Liver (tissue), 9 donors: Measurements from ENCODE around the gene CLMN. TPM values are rescaled to one million over a fixed set of nuclear protein-coding genes. Genes with fewer than 3 reads are reported as not detected.

Experiments
- DNase-seq: peaks from one replicate; pipeline ENCODE4 v3.0.0-alpha.2; 2017; ENCODE audit warnings: low spot score
- H3K27ac ChIP-seq, 2 donors: one replicate each; pipeline ENCODE4 v1.7.0; 2013; ENCODE audit warnings: inconsistent platforms in 2 of 2, low read length in 2 of 2, control low read depth in 1 of 2, low read depth in 1 of 2, mild to moderate bottlenecking in 1 of 2
- H3K27me3 ChIP-seq, 4 donors: one replicate each; pipeline versions ENCODE4 v1.6.1 to v1.7.0; 2013; ENCODE audit warnings: low read length in 3 of 4, inconsistent platforms in 1 of 4, mild to moderate bottlenecking in 1 of 4, moderate library complexity in 1 of 4; ENCODE audit not compliant: control insufficient read depth in 4 of 4, insufficient read depth in 4 of 4
- H3K36me3 ChIP-seq, 4 donors: one replicate each; pipeline versions ENCODE4 v1.6.1 to v1.7.0; 2013; ENCODE audit warnings: low read length in 3 of 4, mild to moderate bottlenecking in 3 of 4, low read depth in 1 of 4, moderate library complexity in 1 of 4; ENCODE audit not compliant: control insufficient read depth in 4 of 4, insufficient read depth in 3 of 4
- H3K4me1 ChIP-seq, 4 donors: one replicate each; pipeline versions ENCODE4 v1.6.1 to v1.7.0; 2013; ENCODE audit warnings: low read length in 3 of 4, mild to moderate bottlenecking in 3 of 4, moderate library complexity in 1 of 4; ENCODE audit not compliant: control insufficient read depth in 4 of 4, insufficient read depth in 4 of 4
- H3K4me3 ChIP-seq, 3 donors: one replicate each; pipeline versions ENCODE4 v1.6.1 to v1.7.0; 2013; ENCODE audit warnings: low read length in 3 of 3, control low read depth in 1 of 3, low read depth in 1 of 3, mild to moderate bottlenecking in 1 of 3
- H3K9ac ChIP-seq, 2 donors: one replicate each; pipeline ENCODE4 v1.7.0; 2013; ENCODE audit warnings: low read length in 2 of 2, mild to moderate bottlenecking in 2 of 2, moderate library complexity in 2 of 2, control low read depth in 1 of 2, low read depth in 1 of 2
- H3K9me3 ChIP-seq, 4 donors: one replicate each; pipeline versions ENCODE4 v1.6.1 to v1.7.0; 2013; ENCODE audit warnings: low read length in 3 of 4; ENCODE audit not compliant: control insufficient read depth in 4 of 4
- ATF3 ChIP-seq: IDR thresholded peaks from 2 replicates; pipeline ENCODE4 v1.6.1; 2016; ENCODE audit warnings: antibody characterized with exemption
- CTCF ChIP-seq: fragments of 150-350 bp; IDR thresholded peaks from 2 replicates; pipeline ENCODE4 v1.5.1; 2017; ENCODE audit warnings: improper control_type of control experiment, low read depth, low read length; ENCODE audit not compliant: missing input control
- EGR1 ChIP-seq, 2 donors: IDR thresholded peaks; 2 replicates each; pipeline ENCODE4 v1.6.1; 2016 to 2018; ENCODE audit warnings: antibody characterized with exemption in 2 of 2, low read depth in 2 of 2
- FOXA1 ChIP-seq: IDR thresholded peaks from 2 replicates; pipeline ENCODE4 v1.6.1; 2016; ENCODE audit warnings: antibody characterized with exemption
- FOXA2 ChIP-seq: IDR thresholded peaks from 2 replicates; pipeline ENCODE4 v1.6.1; 2016; ENCODE audit warnings: antibody characterized with exemption
- GABPA ChIP-seq, 2 donors: IDR thresholded peaks in 1 of 2; conservative IDR thresholded peaks in 1 of 2; 2 replicates each; pipeline ENCODE4 v1.6.1; 2016; ENCODE audit warnings: antibody characterized with exemption in 2 of 2, mild to moderate bottlenecking in 1 of 2, moderate library complexity in 1 of 2
- HNF4A ChIP-seq, 2 donors: conservative IDR thresholded peaks; 2 replicates each; pipeline ENCODE4 v1.6.1; 2016; ENCODE audit warnings: antibody characterized with exemption in 2 of 2, mild to moderate bottlenecking in 2 of 2
- HNF4G ChIP-seq: IDR thresholded peaks from 2 replicates; pipeline ENCODE4 v1.6.1; 2016; ENCODE audit warnings: antibody characterized with exemption
- JUND ChIP-seq, 2 donors: IDR thresholded peaks; 2 replicates each; pipeline ENCODE4 v1.6.1; 2016; ENCODE audit warnings: antibody characterized with exemption in 2 of 2
- NR2F2 ChIP-seq: IDR thresholded peaks from 2 replicates; pipeline ENCODE4 v1.6.1; 2016; ENCODE audit warnings: antibody characterized with exemption
- RAD21 ChIP-seq, 2 donors: IDR thresholded peaks; 2 replicates each; pipeline ENCODE4 v1.6.1; 2016; ENCODE audit warnings: antibody characterized with exemption in 2 of 2, mild to moderate bottlenecking in 2 of 2
- REST ChIP-seq: IDR thresholded peaks from 2 replicates; pipeline ENCODE4 v1.6.1; 2016; ENCODE audit warnings: antibody characterized with exemption, mild to moderate bottlenecking
- RXRA ChIP-seq, 2 donors: IDR thresholded peaks; 2 replicates each; pipeline ENCODE4 v1.6.1; 2017 to 2018; ENCODE audit warnings: antibody characterized with exemption in 2 of 2, mild to moderate bottlenecking in 1 of 2
- SP1 ChIP-seq: IDR thresholded peaks from 2 replicates; pipeline ENCODE4 v1.6.1; 2018; ENCODE audit warnings: antibody characterized with exemption, mild to moderate bottlenecking
- TAF1 ChIP-seq: conservative IDR thresholded peaks from 2 replicates; pipeline ENCODE4 v1.6.1; 2016; ENCODE audit warnings: antibody characterized with exemption, mild to moderate bottlenecking
- YY1 ChIP-seq: IDR thresholded peaks from 2 replicates; pipeline ENCODE4 v1.6.1; 2016; ENCODE audit warnings: antibody characterized with exemption, mild to moderate bottlenecking
- WGBS: extraction: QIAGEN DNeasy Blood & Tissue Kit; methylation state at CpG from one replicate; pipeline ENCODE4 v1.1.7; 2013; 5-methylcytosine and 5-hydroxymethylcytosine counted together
- polyA plus RNA-seq, 2 donors: library from polyadenylated mRNA; stranded (reverse) in 1 of 2; unstranded in 1 of 2; fragments of 200-250 nt in 1 of 2; fragments of >200 nt in 1 of 2; fragmentation: Nextera tagmentation in 1 of 2; extraction: Ambion mirVana in 1 of 2; gene quantifications; one replicate each; pipeline versions ENCODE4 v1.2.1 to v1.2.3, GENCODE V29; 2013 to 2015
- total RNA-seq, 2 donors: library from RNA; depleted of rRNA; stranded (reverse); fragments of >200 nt; gene quantifications; one replicate each; pipeline ENCODE4 v1.2.3, GENCODE V29; 2014
- TF ChIP-seq, protein P1 (sequence below): IDR thresholded peaks from 2 replicates; pipeline ENCODE4 v1.6.1; 2016; ENCODE audit warnings: antibody characterized with exemption
- TF ChIP-seq, protein P2 (sequence below): IDR thresholded peaks from 2 replicates; pipeline ENCODE4 v1.6.1; 2016; ENCODE audit warnings: antibody characterized with exemption
- donor health status: healthy.
- donor health status: healthy.
- donor health status: healthy.
- donor health status: healthy.
- donor health status: healthy.

CLMN gene
- total and polyA plus RNA-seq, 4 donors, result 6.0 to 41.1 (median 24.1) TPM

GRCh38 chr14:95262511-95262891 is 57.2 kb downstream of the CLMN start (continued):
- TF ChIP-seq, protein P1, sequence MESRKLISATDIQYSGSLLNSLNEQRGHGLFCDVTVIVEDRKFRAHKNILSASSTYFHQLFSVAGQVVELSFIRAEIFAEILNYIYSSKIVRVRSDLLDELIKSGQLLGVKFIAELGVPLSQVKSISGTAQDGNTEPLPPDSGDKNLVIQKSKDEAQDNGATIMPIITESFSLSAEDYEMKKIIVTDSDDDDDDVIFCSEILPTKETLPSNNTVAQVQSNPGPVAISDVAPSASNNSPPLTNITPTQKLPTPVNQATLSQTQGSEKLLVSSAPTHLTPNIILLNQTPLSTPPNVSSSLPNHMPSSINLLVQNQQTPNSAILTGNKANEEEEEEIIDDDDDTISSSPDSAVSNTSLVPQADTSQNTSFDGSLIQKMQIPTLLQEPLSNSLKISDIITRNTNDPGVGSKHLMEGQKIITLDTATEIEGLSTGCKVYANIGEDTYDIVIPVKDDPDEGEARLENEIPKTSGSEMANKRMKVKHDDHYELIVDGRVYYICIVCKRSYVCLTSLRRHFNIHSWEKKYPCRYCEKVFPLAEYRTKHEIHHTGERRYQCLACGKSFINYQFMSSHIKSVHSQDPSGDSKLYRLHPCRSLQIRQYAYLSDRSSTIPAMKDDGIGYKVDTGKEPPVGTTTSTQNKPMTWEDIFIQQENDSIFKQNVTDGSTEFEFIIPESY, result no peak
- TF ChIP-seq EGR1 (IDR thresholded peaks at IDR 0.05; ENCODE audit: low read depth in 2 of 2), result no peak
- TF ChIP-seq RAD21 (IDR thresholded peaks at IDR 0.05), result no peak
- no peak for TF ChIP-seq RXRA (IDR thresholded peaks at IDR 0.05)

GRCh38 chr14:95261616-95262510 is 57.8 kb downstream of the CLMN start:
- peaks cover 5 to 36% (median 19%) of the 10 kb centered on the region in 4 donors for H3K4me1 ChIP-seq
- H3K9me3 ChIP-seq, result no peaks in the 10 kb centered on the region
- no peaks in the 10 kb centered on the region for H3K36me3 ChIP-seq
- H3K4me3 ChIP-seq, result no peak overlapping the region
- no peaks in the 10 kb centered on the region for H3K27me3 ChIP-seq
- 51% methylated on average over 16 of the region's 16 CpGs for WGBS
- peak overlapping the region; percentile 75 to 78 for H3K27ac ChIP-seq
- TF ChIP-seq RXRA (IDR thresholded peaks at IDR 0.05), result peak; percentile 86 to 88
- no peak for TF ChIP-seq NR2F2
- TF ChIP-seq RAD21 (IDR thresholded peaks at IDR 0.05), result peak; percentile 51 to 56
- TF ChIP-seq, protein P1, result no peak
- no peak for TF ChIP-seq CTCF
- TF ChIP-seq EGR1 (IDR thresholded peaks at IDR 0.05; ENCODE audit: low read depth in 2 of 2), result peak in 1 of 2 donors; percentile 11
- TF ChIP-seq HNF4A (conservative IDR thresholded peaks at IDR 0.05), result peak; percentile 43 to 65
- TF ChIP-seq, protein P2, sequence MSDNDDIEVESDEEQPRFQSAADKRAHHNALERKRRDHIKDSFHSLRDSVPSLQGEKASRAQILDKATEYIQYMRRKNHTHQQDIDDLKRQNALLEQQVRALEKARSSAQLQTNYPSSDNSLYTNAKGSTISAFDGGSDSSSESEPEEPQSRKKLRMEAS, result peak; percentile 2
- no peak for TF ChIP-seq FOXA1
- peak; percentile 66 for TF ChIP-seq SP1
- TF ChIP-seq YY1, result no peak
- TF ChIP-seq TAF1, result no peak
- TF ChIP-seq GABPA (IDR thresholded peaks at IDR 0.05 in 1 of 2, conservative IDR thresholded peaks at IDR 0.05 in 1 of 2), result no peak
- TF ChIP-seq JUND (IDR thresholded peaks at IDR 0.05), result peak; percentile 39 to 68
- TF ChIP-seq HNF4G, result no peak
- peak; percentile 17 for TF ChIP-seq FOXA2
- TF ChIP-seq REST, result no peak
- TF ChIP-seq ATF3, result peak; percentile 77
- peak; percentile 20 for DNase-seq
- H3K9ac ChIP-seq, result peak overlapping the region; percentile 50 to 58
